ENCODE results near the gene SRP14.

The SRP14 gene

DNA sequence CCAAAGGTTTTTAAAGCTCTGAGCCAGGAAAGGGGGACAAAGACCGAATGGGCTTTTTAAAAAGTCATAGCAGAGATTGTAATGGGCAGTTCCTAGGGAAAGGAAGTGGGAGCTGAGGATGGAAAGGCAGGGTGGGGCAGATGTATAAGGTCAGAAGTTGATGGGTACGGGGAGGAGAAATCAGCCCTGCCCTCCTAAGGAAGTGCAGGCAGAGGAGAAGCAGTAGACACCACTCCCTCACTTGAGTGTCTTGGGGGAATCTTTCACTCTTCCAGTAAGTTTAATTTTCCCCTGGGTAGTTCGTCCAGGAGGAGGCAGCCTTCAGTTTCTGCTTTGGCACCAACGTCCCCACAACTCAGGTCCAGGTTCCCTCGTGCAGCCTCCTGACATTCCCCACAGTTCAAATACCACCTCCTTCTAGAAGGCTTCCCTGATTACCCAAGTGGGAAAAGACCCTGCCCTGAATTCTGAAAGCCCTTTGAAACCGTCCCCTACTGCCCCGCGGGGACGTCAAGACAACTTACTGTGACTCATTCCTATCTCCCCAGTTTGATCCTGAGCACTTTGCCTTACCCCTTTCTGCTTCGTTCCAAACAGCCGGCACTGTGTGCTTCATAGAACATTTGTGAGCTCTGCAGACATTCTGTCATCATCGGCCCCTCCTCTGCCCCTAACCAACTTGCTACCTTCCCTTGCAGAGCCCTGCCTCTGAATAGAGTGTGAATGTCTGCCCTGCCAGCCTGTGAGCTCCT, 14.3 kb upstream of the SRP14 start:
- no peak overlapping the region for H3K4me3 ChIP-seq (ENCODE audit: low read length)
- TF ChIP-seq, protein P1, sequence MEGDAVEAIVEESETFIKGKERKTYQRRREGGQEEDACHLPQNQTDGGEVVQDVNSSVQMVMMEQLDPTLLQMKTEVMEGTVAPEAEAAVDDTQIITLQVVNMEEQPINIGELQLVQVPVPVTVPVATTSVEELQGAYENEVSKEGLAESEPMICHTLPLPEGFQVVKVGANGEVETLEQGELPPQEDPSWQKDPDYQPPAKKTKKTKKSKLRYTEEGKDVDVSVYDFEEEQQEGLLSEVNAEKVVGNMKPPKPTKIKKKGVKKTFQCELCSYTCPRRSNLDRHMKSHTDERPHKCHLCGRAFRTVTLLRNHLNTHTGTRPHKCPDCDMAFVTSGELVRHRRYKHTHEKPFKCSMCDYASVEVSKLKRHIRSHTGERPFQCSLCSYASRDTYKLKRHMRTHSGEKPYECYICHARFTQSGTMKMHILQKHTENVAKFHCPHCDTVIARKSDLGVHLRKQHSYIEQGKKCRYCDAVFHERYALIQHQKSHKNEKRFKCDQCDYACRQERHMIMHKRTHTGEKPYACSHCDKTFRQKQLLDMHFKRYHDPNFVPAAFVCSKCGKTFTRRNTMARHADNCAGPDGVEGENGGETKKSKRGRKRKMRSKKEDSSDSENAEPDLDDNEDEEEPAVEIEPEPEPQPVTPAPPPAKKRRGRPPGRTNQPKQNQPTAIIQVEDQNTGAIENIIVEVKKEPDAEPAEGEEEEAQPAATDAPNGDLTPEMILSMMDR (conservative IDR thresholded peaks at IDR 0.05; ENCODE audit: low read length), result no peak; the same call in 1 of the 2 replicates
- no peak for DNase-seq (ENCODE audit: low read depth)

DNA sequence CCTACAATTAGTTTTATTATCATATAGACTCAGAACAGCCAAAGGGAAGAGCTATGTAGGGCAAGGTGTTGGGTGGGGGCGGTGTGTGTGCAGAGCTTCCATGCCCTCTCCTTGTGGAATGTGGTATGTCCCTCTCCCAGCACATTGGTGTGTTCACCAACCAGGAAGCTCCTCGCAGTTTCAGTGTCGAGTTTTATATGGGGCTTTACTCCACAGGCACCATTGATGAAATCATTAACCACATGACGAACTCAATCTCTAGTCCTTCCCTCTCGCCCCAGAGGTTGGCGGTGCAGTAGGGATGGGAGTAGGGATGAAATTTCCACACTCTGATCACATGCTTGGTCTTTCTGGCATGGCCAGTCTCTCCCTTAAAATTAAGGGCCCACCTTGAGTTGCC, 13.6 kb upstream of the SRP14 start:
- DNase-seq (ENCODE audit: low read depth), result no peak

DNA sequence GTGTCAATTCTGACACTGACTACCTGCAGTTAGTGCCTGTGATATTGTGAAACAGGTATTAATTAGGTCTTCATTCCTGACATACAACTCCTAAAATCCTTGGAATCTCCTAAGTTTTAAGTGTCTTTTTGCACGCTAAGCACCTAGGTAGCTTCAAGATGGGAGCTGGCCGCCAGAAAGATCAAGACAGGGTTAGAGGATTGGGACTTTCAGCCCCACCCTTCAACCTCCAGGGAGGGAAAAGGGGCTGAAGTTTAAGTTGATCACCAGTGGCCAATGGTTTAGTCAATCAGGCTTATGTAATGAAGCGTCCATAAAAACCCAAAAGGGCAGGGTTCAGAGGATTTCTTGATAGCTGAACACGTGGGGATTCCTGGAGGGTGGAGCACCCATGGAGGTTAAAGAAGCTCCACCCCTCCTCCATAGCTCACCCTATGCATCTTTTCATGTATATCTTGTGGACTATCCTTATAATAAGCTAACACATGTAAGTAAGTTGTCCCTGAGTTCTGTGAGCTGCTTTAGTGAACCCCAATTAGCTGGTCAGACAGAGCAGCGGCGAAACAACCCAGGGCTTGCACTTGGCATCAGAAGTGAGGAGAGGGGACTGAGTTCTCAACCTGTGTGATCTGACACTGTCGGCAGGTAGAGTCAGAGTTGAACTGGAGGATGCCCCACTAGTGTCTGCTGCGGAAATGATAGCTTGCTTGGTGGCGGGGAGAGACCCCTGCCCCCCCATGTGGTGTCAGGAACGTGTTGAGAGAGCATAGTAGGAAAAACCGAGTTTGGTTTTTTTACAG, 12.8 kb upstream of the SRP14 start:
- no peak overlapping the region for H3K4me3 ChIP-seq (ENCODE audit: low read length)
- no peak for DNase-seq (ENCODE audit: low read depth)
- TF ChIP-seq, protein P1 (conservative IDR thresholded peaks at IDR 0.05; ENCODE audit: low read length), result no peak

More for the DNA sequence above, 13.6 kb upstream of the SRP14 start:
- H3K4me3 ChIP-seq (ENCODE audit: low read length), result no peak overlapping the region
- TF ChIP-seq, protein P1 (conservative IDR thresholded peaks at IDR 0.05; ENCODE audit: low read length), result no peak

DNA sequence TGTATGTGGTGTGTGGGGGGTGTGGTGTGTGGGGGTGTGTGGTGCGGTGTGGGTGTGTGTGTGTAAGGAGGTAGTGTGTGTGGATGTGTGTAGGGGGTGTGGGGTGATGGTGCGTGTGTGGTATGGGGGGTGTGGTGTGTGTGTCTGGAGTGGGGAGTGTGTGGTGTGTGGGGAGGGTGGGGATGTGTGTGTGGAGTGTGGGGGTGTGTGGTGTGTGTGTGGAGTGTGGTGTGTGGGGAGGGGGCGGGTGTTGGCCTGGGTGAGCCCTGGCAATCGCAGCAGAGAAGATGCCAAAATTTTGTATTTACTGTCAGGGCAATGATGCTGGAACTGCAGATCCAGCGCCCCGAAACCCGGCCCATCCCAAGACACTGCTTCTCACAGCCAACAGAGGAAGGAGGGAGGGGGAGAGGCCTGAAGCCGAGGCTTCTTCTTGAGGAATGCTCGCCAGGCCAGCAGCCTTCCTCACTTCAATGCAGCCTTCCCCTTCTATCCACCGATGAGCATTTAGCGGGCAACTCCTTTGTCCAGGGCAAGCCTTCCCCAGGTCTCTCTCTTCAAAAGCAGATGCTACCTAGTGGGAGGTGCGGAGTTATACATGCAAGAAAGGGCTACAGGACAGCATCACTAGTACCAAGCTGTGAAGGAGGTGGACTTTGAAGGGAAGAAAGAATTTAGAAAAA, 11.9 kb upstream of the SRP14 start:
- peak; percentile 47 for DNase-seq (ENCODE audit: low read depth)
- no peak overlapping the region for H3K4me3 ChIP-seq (ENCODE audit: low read length)
- TF ChIP-seq, protein P1 (conservative IDR thresholded peaks at IDR 0.05; ENCODE audit: low read length), result no peak

DNA sequence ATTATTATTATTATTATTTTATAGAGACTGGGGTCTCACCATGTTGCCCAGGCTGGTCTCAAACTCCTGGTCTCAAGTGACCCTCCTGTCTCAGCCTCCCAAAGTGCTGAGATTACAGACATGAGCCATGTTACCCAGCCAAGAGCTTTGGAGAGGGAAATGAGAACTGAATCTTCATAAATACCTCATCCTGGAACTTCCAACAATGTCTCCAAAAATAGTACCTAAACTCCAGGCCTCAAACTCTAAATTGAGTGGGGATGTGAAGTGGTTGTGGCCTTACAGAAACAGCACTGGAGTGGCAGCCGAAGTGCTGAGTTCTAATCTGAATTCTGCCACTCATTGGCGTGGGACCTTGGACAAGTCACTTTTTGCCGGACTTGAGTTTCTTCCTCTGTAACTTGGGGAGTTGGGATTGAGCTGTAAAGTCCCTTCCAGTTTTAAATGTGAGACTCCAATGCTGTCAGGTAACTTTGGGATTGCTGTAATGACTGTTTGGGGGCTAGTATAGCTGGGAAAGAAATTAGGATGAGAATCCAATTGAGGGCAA, 10.0 kb upstream of the SRP14 start:
- DNase-seq (ENCODE audit: low read depth), result no peak
- TF ChIP-seq, protein P1 (conservative IDR thresholded peaks at IDR 0.05; ENCODE audit: low read length), result no peak
- H3K4me3 ChIP-seq (ENCODE audit: low read length), result no peak overlapping the region

DNA sequence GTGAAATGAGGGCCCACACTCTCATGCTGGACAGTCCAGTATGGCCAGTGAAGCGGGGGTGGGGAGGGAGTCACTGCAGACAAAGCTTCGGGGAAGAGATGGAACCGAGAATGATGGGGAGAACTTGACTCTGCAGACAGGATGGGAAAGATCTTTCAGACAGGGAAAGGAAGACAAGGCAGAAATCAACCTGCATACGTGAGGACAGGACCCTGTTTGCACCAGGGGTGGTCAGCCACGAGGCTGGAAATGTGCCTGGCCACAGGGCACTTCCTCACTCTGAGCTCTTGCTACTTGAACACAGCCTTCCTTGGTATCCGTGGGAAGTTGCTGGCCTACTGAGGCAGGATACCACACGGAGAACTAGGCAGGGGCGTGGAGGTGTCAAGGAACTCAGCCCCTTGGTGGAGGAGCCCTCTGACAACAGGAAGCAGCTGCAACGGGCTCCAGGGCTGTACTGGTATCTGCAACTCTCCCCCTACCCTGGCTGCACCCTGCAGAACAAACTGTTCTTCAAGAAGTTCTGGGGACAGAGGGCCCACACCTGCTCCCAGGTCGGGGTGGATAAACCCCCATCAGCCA, 9.3 kb upstream of the SRP14 start:
- H3K4me3 ChIP-seq (ENCODE audit: low read length), result no peak overlapping the region
- DNase-seq (ENCODE audit: low read depth), result no peak
- TF ChIP-seq, protein P1 (conservative IDR thresholded peaks at IDR 0.05; ENCODE audit: low read length), result no peak

Measured in AG10803 (cell line).